DMS53 treated with DMSO at 0.1 percent for 48 hours (cell line): ENCODE results near the gene GPR65.

Source experiments
- DNase-seq: peaks from one replicate; lab custom pipeline; 2025; ENCODE audit not compliant: unreplicated experiment; lab: John Stamatoyannopoulos, UW

GPR65 gene

DNA sequence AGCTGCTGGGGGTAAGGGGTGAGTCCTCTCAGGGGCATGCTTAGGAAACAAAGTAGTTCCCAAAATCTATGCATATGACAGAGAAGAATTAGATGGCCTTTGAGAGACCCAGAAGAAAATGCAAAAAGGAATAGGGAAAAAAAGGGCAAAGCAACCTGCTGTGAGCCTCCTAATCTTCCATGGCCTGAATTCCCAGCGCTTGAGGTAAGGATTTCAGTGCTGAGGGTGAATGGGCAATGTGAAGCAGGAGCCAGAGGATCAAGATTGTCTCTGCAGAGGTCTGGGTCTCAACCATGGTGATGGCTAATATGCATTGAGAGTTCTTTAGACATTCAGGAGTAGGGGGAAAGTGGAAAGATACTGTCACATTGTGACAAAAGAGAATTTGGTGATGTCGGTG lies 31.5 kb downstream of the GPR65 start:
- DNase-seq: no peak

GRCh38 chr14:88037325-88037724 lies 32.4 kb downstream of the GPR65 start:
- no peak for DNase-seq

DNA sequence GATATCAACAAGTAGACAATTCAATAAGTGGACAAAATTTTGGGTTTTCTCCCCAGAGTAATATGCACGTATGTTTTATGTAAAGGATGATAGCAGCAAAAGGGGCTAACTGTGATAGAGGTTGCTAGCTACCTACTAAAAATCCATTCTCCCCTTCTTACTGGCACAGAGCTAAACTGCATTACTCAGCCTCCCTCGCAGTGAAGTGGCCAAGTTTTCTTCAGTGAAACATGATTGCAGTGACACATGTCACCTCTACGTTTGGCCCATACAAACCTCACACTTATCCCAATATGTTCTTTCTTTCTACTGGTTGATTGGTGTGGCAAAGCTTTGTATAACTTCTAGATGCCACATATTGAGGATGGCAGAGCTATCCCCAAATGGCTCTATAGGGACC lies 34.3 kb downstream of the GPR65 start:
- no peak for DNase-seq

DNA sequence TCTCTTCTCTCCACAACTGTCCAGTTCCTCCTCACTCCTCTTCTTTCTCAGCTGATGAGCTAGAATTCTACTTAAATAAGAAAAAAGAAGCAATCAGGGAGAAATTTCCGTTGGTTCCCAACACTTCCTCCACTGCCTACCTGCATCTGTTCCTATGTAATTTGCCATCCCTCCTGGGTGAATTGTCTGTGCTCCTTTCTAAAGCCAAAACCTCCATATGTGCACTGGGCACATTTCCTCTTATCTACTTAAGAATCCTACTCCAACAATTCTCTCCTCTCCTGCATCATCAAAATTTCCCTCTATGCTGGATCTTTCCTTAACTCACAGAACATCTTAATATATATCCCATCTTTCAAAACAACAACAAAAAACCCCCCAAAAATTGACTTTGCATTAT lies 35.2 kb downstream of the GPR65 start:
- DNase-seq: no peak

GRCh38 chr14:88043529-88044443 lies 38.9 kb downstream of the GPR65 start:
- peak; percentile 30 for DNase-seq

DNA sequence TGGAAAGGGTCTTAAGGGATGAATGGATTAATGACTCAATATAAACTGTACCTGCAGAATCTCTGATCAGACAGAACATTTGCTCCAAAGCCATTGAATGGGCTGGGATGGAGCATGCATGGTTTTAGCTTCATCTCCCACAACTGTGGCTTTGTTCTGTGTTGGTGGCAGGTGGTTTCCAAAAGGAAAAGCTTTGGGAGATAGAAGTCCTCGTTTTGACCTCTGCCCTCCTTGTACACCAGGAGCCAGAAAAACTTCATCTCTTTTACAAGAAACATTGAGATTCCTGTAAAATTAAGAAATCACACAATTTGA lies 39.5 kb downstream of the GPR65 start:
- DNase-seq: no peak

GRCh38 chr14:88044776-88045446 lies 40.0 kb downstream of the GPR65 start:
- DNase-seq: no peak

DNA sequence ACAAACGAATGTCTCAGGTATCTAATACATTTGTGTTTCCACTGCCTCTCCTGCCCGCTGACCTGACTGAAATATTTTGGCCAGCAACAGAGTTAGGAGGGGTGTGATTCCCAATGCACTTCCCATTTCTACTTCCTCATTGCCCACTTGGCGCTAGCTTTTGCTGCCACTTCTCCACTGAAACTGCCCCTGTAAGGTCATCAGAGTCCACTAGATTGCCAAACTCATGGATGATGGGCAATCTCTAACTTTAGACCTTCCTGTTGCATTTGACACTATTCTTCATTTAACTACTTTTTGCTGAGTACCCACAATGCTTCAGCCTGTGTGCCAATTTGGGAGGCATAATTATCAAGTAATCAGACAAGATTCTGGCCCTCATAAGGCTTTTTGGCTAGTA lies 40.8 kb downstream of the GPR65 start:
- DNase-seq: no peak

DNA sequence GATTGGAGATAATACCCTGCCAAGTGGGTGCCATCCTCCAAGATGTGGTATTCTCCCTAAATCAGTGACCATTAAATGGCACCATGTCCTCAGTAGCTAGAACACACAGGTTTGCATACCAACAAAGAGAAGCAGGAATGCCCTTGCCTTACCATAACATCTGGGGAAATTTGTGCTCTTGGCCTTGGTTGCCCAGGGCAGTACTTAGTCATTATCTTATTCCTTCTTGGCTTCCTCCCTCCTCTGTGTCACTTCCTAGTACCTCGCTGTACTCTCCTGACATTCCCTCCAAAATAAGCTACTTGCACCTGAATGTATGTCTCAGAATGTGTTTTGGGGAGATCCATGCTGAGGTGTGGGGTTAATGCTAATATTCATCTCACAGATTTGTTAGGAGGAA lies 43.4 kb downstream of the GPR65 start:
- DNase-seq: no peak

- no peak for DNase-seq
Measured at GRCh38 chr14:88049266-88049665, 44.3 kb downstream of the GPR65 start.

GRCh38 chr14:88049936-88050335 lies 45.0 kb downstream of the GPR65 start:
- no peak for DNase-seq

- DNase-seq: no peak
Measured at GRCh38 chr14:88060576-88060975, 55.6 kb downstream of the GPR65 start.

GRCh38 chr14:88063811-88064210 lies 58.9 kb downstream of the GPR65 start:
- no peak for DNase-seq
